Sigmoid colon (tissue), 4 donors: ENCODE data around the gene WASF2.

Experiments
- POLR2A ChIP-seq, 2 donors: fragments of 450-650 bp; IDR thresholded peaks; one replicate each; pipeline ENCODE4 v1.6.1; 2016; ENCODE audit warnings: antibody characterized with exemption in 2 of 2, mild to moderate bottlenecking in 2 of 2, moderate library complexity in 2 of 2
- POLR2AphosphoS5 ChIP-seq, 4 donors: sonication (generic); formaldehyde crosslinking; IDR thresholded peaks; one replicate each; pipeline ENCODE4 v1.6.1; 2017; ENCODE audit warnings: antibody characterized with exemption in 4 of 4
- TF ChIP-seq, protein P1 (sequence below), 4 experiments: fragments of 450-650 bp in 3 of 4; fragments of 200-600 bp in 1 of 4; IDR thresholded peaks; one replicate each; pipeline ENCODE4 v1.5.1; 2016 to 2019; ENCODE audit warnings: antibody characterized with exemption in 4 of 4, mild to moderate bottlenecking in 3 of 4, moderate library complexity in 2 of 4

DNA sequence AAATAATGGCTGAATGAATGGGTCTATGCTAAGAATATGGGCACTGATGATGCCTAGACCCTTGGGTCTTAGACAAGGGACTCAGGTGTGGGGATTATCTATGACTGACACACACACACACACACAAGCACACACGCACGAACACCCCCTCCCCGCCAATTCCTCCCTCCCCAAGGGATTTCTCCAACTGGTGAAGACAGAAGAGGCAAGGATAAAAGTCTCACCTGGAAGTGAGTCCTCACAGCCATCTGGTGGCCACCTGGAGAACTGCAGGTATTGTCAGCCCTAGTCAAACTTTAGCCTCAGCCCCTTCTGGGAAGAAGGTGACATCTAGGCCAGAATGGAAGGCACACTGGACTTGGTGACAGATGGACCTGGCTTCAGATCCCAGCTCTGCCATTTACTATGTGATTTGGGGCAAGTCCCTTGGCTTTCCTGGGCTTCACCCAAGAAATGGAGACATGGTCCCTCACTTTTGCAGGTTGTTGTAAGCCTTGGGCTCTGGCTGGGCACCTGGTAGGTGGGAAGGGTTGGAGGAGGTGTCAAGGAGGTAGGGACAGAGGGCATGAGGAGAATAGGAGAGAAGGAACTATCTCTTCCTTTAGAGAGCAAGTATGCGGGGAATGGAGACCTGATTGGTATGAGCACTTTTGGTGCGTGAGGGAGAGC, 101.5 kb downstream of the WASF2 start:
- TF ChIP-seq, protein P1, sequence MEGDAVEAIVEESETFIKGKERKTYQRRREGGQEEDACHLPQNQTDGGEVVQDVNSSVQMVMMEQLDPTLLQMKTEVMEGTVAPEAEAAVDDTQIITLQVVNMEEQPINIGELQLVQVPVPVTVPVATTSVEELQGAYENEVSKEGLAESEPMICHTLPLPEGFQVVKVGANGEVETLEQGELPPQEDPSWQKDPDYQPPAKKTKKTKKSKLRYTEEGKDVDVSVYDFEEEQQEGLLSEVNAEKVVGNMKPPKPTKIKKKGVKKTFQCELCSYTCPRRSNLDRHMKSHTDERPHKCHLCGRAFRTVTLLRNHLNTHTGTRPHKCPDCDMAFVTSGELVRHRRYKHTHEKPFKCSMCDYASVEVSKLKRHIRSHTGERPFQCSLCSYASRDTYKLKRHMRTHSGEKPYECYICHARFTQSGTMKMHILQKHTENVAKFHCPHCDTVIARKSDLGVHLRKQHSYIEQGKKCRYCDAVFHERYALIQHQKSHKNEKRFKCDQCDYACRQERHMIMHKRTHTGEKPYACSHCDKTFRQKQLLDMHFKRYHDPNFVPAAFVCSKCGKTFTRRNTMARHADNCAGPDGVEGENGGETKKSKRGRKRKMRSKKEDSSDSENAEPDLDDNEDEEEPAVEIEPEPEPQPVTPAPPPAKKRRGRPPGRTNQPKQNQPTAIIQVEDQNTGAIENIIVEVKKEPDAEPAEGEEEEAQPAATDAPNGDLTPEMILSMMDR (IDR thresholded peaks at IDR 0.05), result peak; percentile 83 to 91 (median 90)
- TF ChIP-seq POLR2AphosphoS5 (IDR thresholded peaks at IDR 0.05), result no peak
- no peak for TF ChIP-seq POLR2A (IDR thresholded peaks at IDR 0.05)
